Ishikawa (cell line): ENCODE results near the gene ROR1.

Experiments used
- CEBPB ChIP-seq: IDR thresholded peaks from 2 replicates; pipeline ENCODE4 v1.6.1; 2012
- EGR1 ChIP-seq: IDR thresholded peaks from 2 replicates; pipeline ENCODE4 v1.6.1; 2012
- EP300 ChIP-seq: IDR thresholded peaks from 2 replicates; pipeline ENCODE4 v1.6.1; 2012; ENCODE audit warnings: borderline replicate concordance
- RAD21 ChIP-seq: IDR thresholded peaks from 2 replicates; pipeline ENCODE4 v1.6.1; 2012; ENCODE audit warnings: low read depth
- TAF1 ChIP-seq: IDR thresholded peaks from 2 replicates; pipeline ENCODE4 v1.6.1; 2012; ENCODE audit warnings: low read depth, mild to moderate bottlenecking
- YY1 ChIP-seq: IDR thresholded peaks from 2 replicates; pipeline ENCODE4 v1.6.1; 2012; ENCODE audit warnings: low read depth
- TF ChIP-seq, protein P1 (sequence below): IDR thresholded peaks from 2 replicates; pipeline ENCODE4 v1.6.1; 2012
- TF ChIP-seq, protein P2 (sequence below): IDR thresholded peaks from 2 replicates; pipeline ENCODE4 v1.6.1; 2012; ENCODE audit warnings: low read depth, mild to moderate bottlenecking

DNA sequence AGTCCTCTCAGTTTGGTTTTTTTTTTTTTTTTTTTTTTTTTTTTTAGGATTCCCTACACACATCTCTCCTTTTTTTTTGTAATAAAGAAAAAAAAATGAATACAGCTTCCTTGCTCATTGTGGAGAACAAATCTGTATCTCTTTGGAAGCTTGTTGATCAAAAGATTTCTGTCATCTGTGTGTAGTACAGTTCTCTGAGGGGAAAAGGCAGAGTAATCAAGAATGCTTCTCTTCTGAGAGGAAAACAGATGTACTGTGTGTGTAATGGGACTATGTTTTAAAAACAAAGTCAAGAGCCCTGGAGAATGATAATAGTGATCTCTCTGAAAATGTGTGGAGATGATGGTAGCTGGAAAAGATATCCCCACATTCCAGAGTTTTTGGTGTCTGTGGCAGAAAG lies 16.5 kb upstream of the ROR1 start:
- TF ChIP-seq, protein P1, sequence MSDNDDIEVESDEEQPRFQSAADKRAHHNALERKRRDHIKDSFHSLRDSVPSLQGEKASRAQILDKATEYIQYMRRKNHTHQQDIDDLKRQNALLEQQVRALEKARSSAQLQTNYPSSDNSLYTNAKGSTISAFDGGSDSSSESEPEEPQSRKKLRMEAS = no peak
- TF ChIP-seq, protein P2, sequence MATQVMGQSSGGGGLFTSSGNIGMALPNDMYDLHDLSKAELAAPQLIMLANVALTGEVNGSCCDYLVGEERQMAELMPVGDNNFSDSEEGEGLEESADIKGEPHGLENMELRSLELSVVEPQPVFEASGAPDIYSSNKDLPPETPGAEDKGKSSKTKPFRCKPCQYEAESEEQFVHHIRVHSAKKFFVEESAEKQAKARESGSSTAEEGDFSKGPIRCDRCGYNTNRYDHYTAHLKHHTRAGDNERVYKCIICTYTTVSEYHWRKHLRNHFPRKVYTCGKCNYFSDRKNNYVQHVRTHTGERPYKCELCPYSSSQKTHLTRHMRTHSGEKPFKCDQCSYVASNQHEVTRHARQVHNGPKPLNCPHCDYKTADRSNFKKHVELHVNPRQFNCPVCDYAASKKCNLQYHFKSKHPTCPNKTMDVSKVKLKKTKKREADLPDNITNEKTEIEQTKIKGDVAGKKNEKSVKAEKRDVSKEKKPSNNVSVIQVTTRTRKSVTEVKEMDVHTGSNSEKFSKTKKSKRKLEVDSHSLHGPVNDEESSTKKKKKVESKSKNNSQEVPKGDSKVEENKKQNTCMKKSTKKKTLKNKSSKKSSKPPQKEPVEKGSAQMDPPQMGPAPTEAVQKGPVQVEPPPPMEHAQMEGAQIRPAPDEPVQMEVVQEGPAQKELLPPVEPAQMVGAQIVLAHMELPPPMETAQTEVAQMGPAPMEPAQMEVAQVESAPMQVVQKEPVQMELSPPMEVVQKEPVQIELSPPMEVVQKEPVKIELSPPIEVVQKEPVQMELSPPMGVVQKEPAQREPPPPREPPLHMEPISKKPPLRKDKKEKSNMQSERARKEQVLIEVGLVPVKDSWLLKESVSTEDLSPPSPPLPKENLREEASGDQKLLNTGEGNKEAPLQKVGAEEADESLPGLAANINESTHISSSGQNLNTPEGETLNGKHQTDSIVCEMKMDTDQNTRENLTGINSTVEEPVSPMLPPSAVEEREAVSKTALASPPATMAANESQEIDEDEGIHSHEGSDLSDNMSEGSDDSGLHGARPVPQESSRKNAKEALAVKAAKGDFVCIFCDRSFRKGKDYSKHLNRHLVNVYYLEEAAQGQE = no peak
- TF ChIP-seq EGR1 (no peak), YY1 (no peak), RAD21 (no peak), TAF1 (no peak), CEBPB (no peak), EP300 (no peak)
